ENCODE measurements around the gene ZBTB9. TPM values are rescaled to one million over a fixed set of nuclear protein-coding genes. Genes with fewer than 3 reads are reported as not detected.

ZBTB9 gene
- 10 to 100 TPM in 3 of 4 donors, 1 to 10 TPM in 1; 9.2 to 17.6 (median 14.2) TPM for polyA plus RNA-seq (ENCODE audit: insufficient read length in 4 of 4)

- DNase-seq (ENCODE audit: low read depth in 4 of 4, low spot score in 3 of 4), result peak; percentile 87 to 90 (median 88)
Measured at GRCh38 chr6:33454009-33454946, at the start of gene ZBTB9. TSS of gene ZBTB9 (plus strand) at chr6:33454576. CDS start at chr6:33455101, 525 bp downstream.

- DNase-seq (ENCODE audit: low read depth in 4 of 4, low spot score in 3 of 4), result no peak
Measured at GRCh38 chr6:33404884-33405283, 49.5 kb upstream of the ZBTB9 start.

GRCh38 chr6:33405386-33405940, 48.9 kb upstream of the ZBTB9 start:
- no peak for DNase-seq (ENCODE audit: low read depth in 4 of 4, low spot score in 3 of 4)

GRCh38 chr6:33406126-33406525, 48.2 kb upstream of the ZBTB9 start:
- DNase-seq (ENCODE audit: low read depth in 4 of 4, low spot score in 3 of 4), result no peak

GRCh38 chr6:33407132-33407718, 47.2 kb upstream of the ZBTB9 start:
- DNase-seq (ENCODE audit: low read depth in 4 of 4, low spot score in 3 of 4), result no peak

GRCh38 chr6:33410050-33410710, 44.2 kb upstream of the ZBTB9 start:
- DNase-seq (ENCODE audit: low read depth in 4 of 4, low spot score in 3 of 4), result peak; percentile 90 to 94 (median 93)

- no peak for DNase-seq (ENCODE audit: low read depth in 4 of 4, low spot score in 3 of 4)
Measured at GRCh38 chr6:33410711-33411631, 43.4 kb upstream of the ZBTB9 start, which contains the start of gene PHF1. TSS of gene PHF1 (plus strand) at chr6:33411014. CDS start at chr6:33412264, 1,250 bp downstream.

- DNase-seq (ENCODE audit: low read depth in 4 of 4, low spot score in 3 of 4), result no peak
Measured at GRCh38 chr6:33411632-33412005, 42.8 kb upstream of the ZBTB9 start.

- DNase-seq (ENCODE audit: low read depth in 4 of 4, low spot score in 3 of 4), result no peak
Measured at GRCh38 chr6:33412140-33413009, 42.0 kb upstream of the ZBTB9 start.

- DNase-seq (ENCODE audit: low read depth in 4 of 4, low spot score in 3 of 4), result no peak
Measured at GRCh38 chr6:33413241-33414120, 40.9 kb upstream of the ZBTB9 start.

- DNase-seq (ENCODE audit: low read depth in 4 of 4, low spot score in 3 of 4), result no peak
Measured at GRCh38 chr6:33414592-33415271, 39.6 kb upstream of the ZBTB9 start.

- no peak for DNase-seq (ENCODE audit: low read depth in 4 of 4, low spot score in 3 of 4)
Measured at GRCh38 chr6:33415831-33416230, 38.5 kb upstream of the ZBTB9 start.

GRCh38 chr6:33416386-33417127, 37.8 kb upstream of the ZBTB9 start:
- DNase-seq (ENCODE audit: low read depth in 4 of 4, low spot score in 3 of 4), result no peak

GRCh38 chr6:33417128-33417902, 37.1 kb upstream of the ZBTB9 start:
- DNase-seq (ENCODE audit: low read depth in 4 of 4, low spot score in 3 of 4), result no peak

GRCh38 chr6:33417903-33418689, 36.3 kb upstream of the ZBTB9 start, which contains the start of gene CUTA:
TSS of gene CUTA (minus strand) at chr6:33418107. CDS start at chr6:33418000, 107 bp downstream.
- peak; percentile 98 to 99 (median 98) for DNase-seq (ENCODE audit: low read depth in 4 of 4, low spot score in 3 of 4)
